ENCODE measurements around the gene FKBP5.
"Not testable (repeated sequence)": the region's sequence is repeated elsewhere in the genome, so short reads cannot be mapped to it uniquely, and the experiment has no call there.

Gene FKBP5

GRCh38 chr6:35539223-35539622, 149.5 kb downstream of the FKBP5 start:
- no peak for DNase-seq (ENCODE audit: low read depth)

GRCh38 chr6:35535847-35536246, 152.9 kb downstream of the FKBP5 start:
- DNase-seq (ENCODE audit: low read depth) = not testable (repeated sequence)

- no peak for DNase-seq (ENCODE audit: low read depth)
Measured at GRCh38 chr6:35534407-35535170, 154.1 kb downstream of the FKBP5 start.

GRCh38 chr6:35533981-35534380, 154.7 kb downstream of the FKBP5 start:
- no peak for DNase-seq (ENCODE audit: low read depth)

- DNase-seq (ENCODE audit: low read depth) = no peak
Measured at GRCh38 chr6:35532126-35532525, 156.6 kb downstream of the FKBP5 start.

GRCh38 chr6:35524380-35525020, 164.2 kb downstream of the FKBP5 start:
- DNase-seq (ENCODE audit: low read depth) = no peak
